Left lung (tissue), 10 donors: ENCODE measurements around the gene DSG1. TPM values are rescaled to one million over a fixed set of nuclear protein-coding genes. Genes with fewer than 3 reads are reported as not detected.
"Not testable (repeated sequence)": the region's sequence is repeated elsewhere in the genome, so short reads cannot be mapped to it uniquely, and the experiment has no call there.

ENCODE experiments used
- ATAC-seq: fragments of 200-7000 bp; cut with Tn5 transposase; one replicate; pipeline ENCODE4 v1.9.1; 2020; ENCODE audit warnings: moderate library complexity
- DNase-seq, 4 donors: peaks; one replicate each; pipeline ENCODE4 v3.0.0-alpha.2; 2013 to 2020
- H3K27ac ChIP-seq, 2 donors: fragments of 200-600 bp; sonication (generic) in 1 of 2; one replicate each; pipeline versions ENCODE4 v1.5.0 to v1.8.0; 2020 to 2021
- H3K27me3 ChIP-seq, 2 donors: fragments of 200-600 bp; sonication (generic) in 1 of 2; one replicate each; pipeline versions ENCODE4 v1.5.0 to v1.8.0; 2020 to 2021
- H3K36me3 ChIP-seq, 2 donors: fragments of 200-600 bp; sonication (generic) in 1 of 2; one replicate each; pipeline versions ENCODE4 v1.5.0 to v1.8.0; 2020 to 2021
- H3K4me1 ChIP-seq, 2 donors: fragments of 200-600 bp; one replicate each; pipeline ENCODE4 v1.8.0; 2021
- H3K4me3 ChIP-seq, 2 donors: fragments of 200-600 bp; sonication (generic) in 1 of 2; one replicate each; pipeline versions ENCODE4 v1.5.0 to v1.8.0; 2020 to 2021; ENCODE audit warnings: mild to moderate bottlenecking in 1 of 2
- H3K9me3 ChIP-seq, 2 donors: fragments of 200-600 bp; sonication (generic) in 1 of 2; one replicate each; pipeline versions ENCODE4 v1.5.0 to v1.8.0; 2020 to 2021
- CTCF ChIP-seq, 2 donors: fragments of 200-600 bp; sonication (generic) in 1 of 2; IDR thresholded peaks; one replicate each; pipeline versions ENCODE4 v1.5.0 to v1.8.0; 2021; ENCODE audit warnings: antibody characterized with exemption in 2 of 2
- intact Hi-C, 2 donors: fragments of 100-400 bp; cut with DNase I; formaldehyde crosslinking; loops; one replicate each; pipeline versions ENCODE4 v1.11.2 to v1.14.2; 2022
- polyA plus RNA-seq, 6 donors: library from polyadenylated mRNA; unstranded; fragments of 120-200 nt; gene quantifications; one replicate each; pipeline ENCODE4 v1.2.1, GENCODE V29; 2013; ENCODE audit not compliant: insufficient read length in 6 of 6
- total RNA-seq, 2 donors: library from RNA; stranded (reverse); fragmentation: NEBNext Ultra II Directional; extraction: Animal tissue kit (Norgen Biotek cat#: 25700); gene quantifications; one replicate each; pipeline ENCODE4 v1.2.1, GENCODE V29; 2021
- donor health status: DM: no; HTN: yes; CAD: no.
- donor health status: DM: no; HTN: no; CAD: no.

DSG1 gene
- total and polyA plus RNA-seq, 8 donors = not detected

- Histone ChIP-seq H3K4me3 (no peak overlapping the region), H3K27me3 (no peaks in the 10 kb centered on the region), H3K9me3 (no peaks in the 10 kb centered on the region), H3K27ac (peak overlapping the region in 1 of 2 donors; percentile 6), H3K36me3 (no peaks in the 10 kb centered on the region), H3K4me1 (peaks cover 0 to 2% of the 10 kb centered on the region in 2 donors)
- intact Hi-C loops = no loop called here
- TF ChIP-seq CTCF (IDR thresholded peaks at IDR 0.05) = no peak
- DNase-seq (peak in 1 of 4 donors; percentile 36), ATAC-seq (peak; percentile 79)
Measured at GRCh38 chr18:31274931-31275330, 43.0 kb upstream of the DSG1 start.

DNA sequence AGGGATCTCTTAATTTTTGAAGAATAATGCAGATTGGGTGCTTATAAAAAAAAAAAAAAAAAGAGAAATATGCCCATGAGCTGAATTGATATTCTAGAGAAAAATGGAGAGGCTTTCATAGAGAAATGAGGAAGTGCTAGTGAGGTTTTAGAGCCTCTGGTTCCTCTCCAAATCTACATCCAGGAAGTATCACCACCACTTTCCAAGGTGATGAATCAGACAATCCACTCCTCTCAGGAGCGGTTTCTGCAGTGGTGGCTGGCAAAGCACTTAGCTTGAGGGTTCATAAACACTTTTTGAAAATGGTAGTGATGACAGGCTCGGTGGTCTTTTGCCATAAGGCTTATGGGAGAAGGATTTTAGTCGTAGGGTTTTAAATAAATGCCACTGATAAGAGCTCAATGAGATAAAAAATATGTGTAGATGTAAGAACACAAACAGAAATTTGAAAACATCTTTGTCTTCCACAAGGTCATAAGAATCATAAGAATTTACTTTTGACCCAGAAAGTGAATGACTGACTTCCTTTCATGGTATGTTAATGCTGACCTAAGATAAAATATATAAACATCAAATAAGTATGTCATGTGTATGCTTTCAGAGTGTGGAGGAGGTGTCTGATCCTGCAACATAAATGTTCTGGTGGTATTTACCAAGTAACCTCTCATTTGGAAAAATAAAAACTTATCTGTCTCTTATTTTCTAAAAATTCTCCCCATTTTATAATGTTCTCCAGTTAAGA, 42.1 kb upstream of the DSG1 start:
- Histone ChIP-seq H3K9me3 (no peaks in the 10 kb centered on the region), H3K36me3 (no peaks in the 10 kb centered on the region), H3K4me1 (peaks cover 0 to 2% of the 10 kb centered on the region in 2 donors), H3K27me3 (no peaks in the 10 kb centered on the region), H3K4me3 (no peak overlapping the region), H3K27ac (peak overlapping the region in 1 of 2 donors; percentile 6)
- intact Hi-C loops = no loop called here
- no peak for TF ChIP-seq CTCF (IDR thresholded peaks at IDR 0.05)
- DNase-seq (no peak), ATAC-seq (peak; percentile 80)

- Histone ChIP-seq H3K9me3 (no peaks in the 10 kb centered on the region), H3K36me3 (no peaks in the 10 kb centered on the region), H3K27ac (no peak overlapping the region), H3K4me1 (peaks cover 0 to 2% of the 10 kb centered on the region in 2 donors), H3K4me3 (no peak overlapping the region), H3K27me3 (no peaks in the 10 kb centered on the region)
- no peak for DNase-seq
- no peak for ATAC-seq
- no peak for TF ChIP-seq CTCF (IDR thresholded peaks at IDR 0.05)
- intact Hi-C loops = no loop called here
Measured at GRCh38 chr18:31278609-31279071, 39.3 kb upstream of the DSG1 start.

DNA sequence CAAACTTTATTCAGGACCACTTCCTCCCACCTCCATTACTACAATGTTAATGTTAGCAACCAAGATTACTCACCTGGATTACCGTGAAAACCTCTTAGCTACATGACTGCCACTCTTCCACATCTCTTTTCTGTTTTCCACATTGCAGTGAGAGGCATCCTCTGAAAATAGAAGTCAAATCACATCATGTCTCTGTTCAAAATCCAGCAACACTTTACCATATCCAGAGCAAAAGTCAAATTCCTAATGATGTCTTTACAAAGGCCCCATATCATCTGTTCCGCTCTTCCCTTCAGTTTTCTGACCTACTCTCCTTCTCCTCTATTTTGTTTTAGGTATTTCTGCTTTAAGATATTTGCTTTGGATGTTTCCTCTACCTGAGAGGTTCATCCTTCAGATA, 37.5 kb upstream of the DSG1 start:
- no peaks in the 10 kb centered on the region for H3K36me3 ChIP-seq
- ATAC-seq (no peak), DNase-seq (no peak)
- no peaks in the 10 kb centered on the region for H3K27me3 ChIP-seq
- intact Hi-C loops = no loop called here
- no peak for TF ChIP-seq CTCF (IDR thresholded peaks at IDR 0.05)
- H3K27ac ChIP-seq = no peak overlapping the region
- no peak overlapping the region for H3K4me3 ChIP-seq
- peaks cover 0 to under 1% of the 10 kb centered on the region in 2 donors for H3K4me1 ChIP-seq
- H3K9me3 ChIP-seq = peaks cover 0 to 2% of the 10 kb centered on the region in 2 donors

DNA sequence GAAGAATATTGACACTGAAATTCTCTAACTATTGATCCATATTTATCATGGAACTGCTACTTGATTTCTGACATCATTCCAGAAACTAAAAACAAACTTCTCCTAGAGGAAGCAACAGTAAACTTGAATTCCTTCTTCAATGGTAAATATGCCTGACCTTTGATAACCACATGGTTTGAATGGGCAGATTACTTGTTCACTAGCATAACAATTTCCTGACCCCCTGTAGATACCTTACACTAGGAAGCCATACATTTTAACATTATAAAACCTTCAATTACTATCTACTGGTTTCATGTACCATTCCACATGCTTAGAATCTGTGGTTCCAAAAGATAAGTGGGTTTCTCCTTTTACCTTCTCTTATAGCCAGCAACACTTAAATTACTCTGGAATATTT, 36.5 kb upstream of the DSG1 start:
- peaks cover 0 to 2% of the 10 kb centered on the region in 2 donors for H3K9me3 ChIP-seq
- H3K27me3 ChIP-seq = no peaks in the 10 kb centered on the region
- intact Hi-C loops = no loop called here
- ATAC-seq = no peak
- no peaks in the 10 kb centered on the region for H3K4me1 ChIP-seq
- no peak overlapping the region for H3K4me3 ChIP-seq
- no peaks in the 10 kb centered on the region for H3K36me3 ChIP-seq
- no peak overlapping the region for H3K27ac ChIP-seq
- no peak for TF ChIP-seq CTCF (IDR thresholded peaks at IDR 0.05)
- no peak for DNase-seq

DNA sequence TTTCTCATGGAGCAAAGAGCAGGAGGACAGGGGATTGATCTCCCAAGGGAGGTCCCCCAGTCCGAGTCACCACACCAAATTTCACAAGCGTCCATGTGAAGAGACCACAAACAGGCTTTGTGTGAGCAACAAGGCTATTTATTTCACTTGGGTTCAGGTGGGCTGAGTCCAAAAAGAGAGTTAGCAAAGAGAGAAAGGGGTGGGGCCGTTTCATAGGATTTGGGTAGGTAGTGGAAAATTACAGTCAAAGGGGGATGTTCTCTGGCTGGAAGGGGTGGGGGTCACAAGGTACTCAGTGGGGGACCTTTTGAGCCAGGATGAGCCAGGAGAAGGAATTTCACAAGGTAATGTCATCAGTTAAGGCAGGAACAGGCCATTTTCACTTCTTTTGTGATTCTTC, 28.5 kb upstream of the DSG1 start:
- H3K4me1 ChIP-seq, H3K36me3 ChIP-seq, ATAC-seq, DNase-seq, intact Hi-C loops, H3K27ac ChIP-seq, H3K27me3 ChIP-seq, H3K4me3 ChIP-seq: not testable (repeated sequence)
- H3K9me3 ChIP-seq = peaks cover 0 to 25% of the 10 kb centered on the region in 2 donors
